SK-N-SH treated with all-trans-retinoic acid at 6 μM for 48 hours (cell line): ENCODE results near the gene IGFBP3.

Source experiments
- ATAC-seq: fragments of 200-7000 bp; cut with Tn5 transposase; 3 replicates; pipeline ENCODE4 v1.9.1; 2020; ENCODE audit warnings: mild to moderate bottlenecking, moderate library complexity
- ESRRG ChIP-seq: fragments of 250-450 bp; sonication (Bioruptor Pico); IDR thresholded peaks from 2 replicates; pipeline ENCODE4 v1.6.1; 2021; ENCODE audit warnings: mild to moderate bottlenecking
- ISL1 ChIP-seq: fragments of 250-450 bp; sonication (Bioruptor Pico); IDR thresholded peaks from 2 replicates; pipeline ENCODE4 v2.1.2; 2022; ENCODE audit warnings: mild to moderate bottlenecking, moderate library complexity
- OSR1 ChIP-seq: fragments of 250-450 bp; sonication (Bioruptor Pico); IDR thresholded peaks from 2 replicates; pipeline ENCODE4 v1.8.0; 2022; ENCODE audit warnings: moderate library complexity, mild to moderate bottlenecking, inconsistent platforms
- PATZ1 ChIP-seq: fragments of 250-450 bp; sonication (Bioruptor Pico); IDR thresholded peaks from 2 replicates; pipeline ENCODE4 v1.8.0; 2020; ENCODE audit warnings: mild to moderate bottlenecking, moderate library complexity, borderline replicate concordance
- PPARA ChIP-seq: fragments of 250-450 bp; sonication (Bioruptor Pico); IDR thresholded peaks from 2 replicates; pipeline ENCODE4 v1.5.0; 2020; ENCODE audit warnings: mild to moderate bottlenecking, borderline replicate concordance
- TCF4 ChIP-seq: fragments of 250-450 bp; sonication (Bioruptor Pico); IDR thresholded peaks from 2 replicates; pipeline ENCODE4 v1.8.0; 2021; ENCODE audit warnings: mild to moderate bottlenecking, moderate library complexity, borderline replicate concordance
- TOX ChIP-seq: fragments of 250-450 bp; sonication (Bioruptor Pico); IDR thresholded peaks from 2 replicates; pipeline ENCODE4 v1.8.0; 2021; ENCODE audit warnings: mild to moderate bottlenecking, moderate library complexity, borderline replicate concordance
- TSHZ2 ChIP-seq: fragments of 250-450 bp; sonication (Bioruptor Pico); IDR thresholded peaks from 2 replicates; pipeline ENCODE4 v1.5.0; 2020; ENCODE audit warnings: mild to moderate bottlenecking, moderate library complexity
- ZC3H10 ChIP-seq: fragments of 250-450 bp; sonication (Bioruptor Pico); IDR thresholded peaks from 2 replicates; pipeline ENCODE4 v1.5.1; 2021; ENCODE audit warnings: mild to moderate bottlenecking, moderate library complexity
- ZFP3 ChIP-seq: fragments of 250-450 bp; sonication (Bioruptor Pico); IDR thresholded peaks from 2 replicates; pipeline ENCODE4 v1.5.0; 2020; ENCODE audit warnings: mild to moderate bottlenecking, moderate library complexity
- ZFP30 ChIP-seq: fragments of 450-650 bp; formaldehyde crosslinking; IDR thresholded peaks from 2 replicates; pipeline ENCODE4 v1.5.0; 2022; ENCODE audit warnings: mild to moderate bottlenecking, moderate library complexity
- ZNF565 ChIP-seq: fragments of 450-650 bp; formaldehyde crosslinking; conservative IDR thresholded peaks from 2 replicates; pipeline ENCODE4 v1.5.0; 2020; ENCODE audit warnings: low read depth, mild to moderate bottlenecking, moderate library complexity
- ZNF70 ChIP-seq: fragments of 450-650 bp; formaldehyde crosslinking; IDR thresholded peaks from 2 replicates; pipeline ENCODE4 v1.5.0; 2020; ENCODE audit warnings: mild to moderate bottlenecking, moderate library complexity
- TF ChIP-seq, protein P1 (sequence below): fragments of 250-450 bp; sonication (Bioruptor Pico); IDR thresholded peaks from 2 replicates; pipeline ENCODE4 v1.5.1; 2021; ENCODE audit warnings: mild to moderate bottlenecking, moderate library complexity
- TF ChIP-seq, protein P2 (sequence below): fragments of 250-450 bp; sonication (Bioruptor Pico); IDR thresholded peaks from 2 replicates; pipeline ENCODE4 v1.5.1; 2020; ENCODE audit warnings: low read depth, mild to moderate bottlenecking, moderate library complexity
- TF ChIP-seq, protein P3 (sequence below): fragments of 250-450 bp; sonication (Bioruptor Pico); IDR thresholded peaks from 2 replicates; pipeline ENCODE4 v1.8.0; 2021; ENCODE audit warnings: low read depth, mild to moderate bottlenecking, moderate library complexity, borderline replicate concordance

The IGFBP3 gene

GRCh38 chr7:45885264-45885882, 35.7 kb downstream of the IGFBP3 start:
- ATAC-seq, result no peak
- no peak for TF ChIP-seq ZNF70 (CRISPR knock-in tag)
- TF ChIP-seq, protein P1, sequence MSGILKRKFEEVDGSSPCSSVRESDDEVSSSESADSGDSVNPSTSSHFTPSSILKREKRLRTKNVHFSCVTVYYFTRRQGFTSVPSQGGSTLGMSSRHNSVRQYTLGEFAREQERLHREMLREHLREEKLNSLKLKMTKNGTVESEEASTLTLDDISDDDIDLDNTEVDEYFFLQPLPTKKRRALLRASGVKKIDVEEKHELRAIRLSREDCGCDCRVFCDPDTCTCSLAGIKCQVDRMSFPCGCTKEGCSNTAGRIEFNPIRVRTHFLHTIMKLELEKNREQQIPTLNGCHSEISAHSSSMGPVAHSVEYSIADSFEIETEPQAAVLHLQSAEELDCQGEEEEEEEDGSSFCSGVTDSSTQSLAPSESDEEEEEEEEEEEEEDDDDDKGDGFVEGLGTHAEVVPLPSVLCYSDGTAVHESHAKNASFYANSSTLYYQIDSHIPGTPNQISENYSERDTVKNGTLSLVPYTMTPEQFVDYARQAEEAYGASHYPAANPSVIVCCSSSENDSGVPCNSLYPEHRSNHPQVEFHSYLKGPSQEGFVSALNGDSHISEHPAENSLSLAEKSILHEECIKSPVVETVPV, result no peak
- no peak for TF ChIP-seq TOX (CRISPR knock-in tag)
- no peak for TF ChIP-seq ZFP30 (CRISPR knock-in tag)

- no peak for ATAC-seq
- TF ChIP-seq TCF4 (CRISPR knock-in tag) (no peak), ISL1 (CRISPR knock-in tag) (no peak), PPARA (no peak), ZC3H10 (CRISPR knock-in tag) (no peak), ZNF565 (CRISPR knock-in tag) (no peak), ZFP3 (CRISPR knock-in tag) (no peak), TOX (CRISPR knock-in tag) (no peak), ZFP30 (CRISPR knock-in tag) (no peak), OSR1 (no peak)
- TF ChIP-seq, protein P2, sequence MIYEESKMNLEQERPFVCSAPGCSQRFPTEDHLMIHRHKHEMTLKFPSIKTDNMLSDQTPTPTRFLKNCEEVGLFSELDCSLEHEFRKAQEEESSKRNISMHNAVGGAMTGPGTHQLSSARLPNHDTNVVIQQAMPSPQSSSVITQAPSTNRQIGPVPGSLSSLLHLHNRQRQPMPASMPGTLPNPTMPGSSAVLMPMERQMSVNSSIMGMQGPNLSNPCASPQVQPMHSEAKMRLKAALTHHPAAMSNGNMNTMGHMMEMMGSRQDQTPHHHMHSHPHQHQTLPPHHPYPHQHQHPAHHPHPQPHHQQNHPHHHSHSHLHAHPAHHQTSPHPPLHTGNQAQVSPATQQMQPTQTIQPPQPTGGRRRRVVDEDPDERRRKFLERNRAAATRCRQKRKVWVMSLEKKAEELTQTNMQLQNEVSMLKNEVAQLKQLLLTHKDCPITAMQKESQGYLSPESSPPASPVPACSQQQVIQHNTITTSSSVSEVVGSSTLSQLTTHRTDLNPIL (CRISPR knock-in tag), result no peak
- TF ChIP-seq, protein P3, sequence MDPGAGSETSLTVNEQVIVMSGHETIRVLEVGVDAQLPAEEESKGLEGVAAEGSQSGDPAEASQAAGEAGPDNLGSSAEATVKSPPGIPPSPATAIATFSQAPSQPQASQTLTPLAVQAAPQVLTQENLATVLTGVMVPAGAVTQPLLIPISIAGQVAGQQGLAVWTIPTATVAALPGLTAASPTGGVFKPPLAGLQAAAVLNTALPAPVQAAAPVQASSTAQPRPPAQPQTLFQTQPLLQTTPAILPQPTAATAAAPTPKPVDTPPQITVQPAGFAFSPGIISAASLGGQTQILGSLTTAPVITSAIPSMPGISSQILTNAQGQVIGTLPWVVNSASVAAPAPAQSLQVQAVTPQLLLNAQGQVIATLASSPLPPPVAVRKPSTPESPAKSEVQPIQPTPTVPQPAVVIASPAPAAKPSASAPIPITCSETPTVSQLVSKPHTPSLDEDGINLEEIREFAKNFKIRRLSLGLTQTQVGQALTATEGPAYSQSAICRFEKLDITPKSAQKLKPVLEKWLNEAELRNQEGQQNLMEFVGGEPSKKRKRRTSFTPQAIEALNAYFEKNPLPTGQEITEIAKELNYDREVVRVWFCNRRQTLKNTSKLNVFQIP (CRISPR knock-in tag), result no peak
Measured at GRCh38 chr7:45884136-45884535, 36.9 kb downstream of the IGFBP3 start.

DNA sequence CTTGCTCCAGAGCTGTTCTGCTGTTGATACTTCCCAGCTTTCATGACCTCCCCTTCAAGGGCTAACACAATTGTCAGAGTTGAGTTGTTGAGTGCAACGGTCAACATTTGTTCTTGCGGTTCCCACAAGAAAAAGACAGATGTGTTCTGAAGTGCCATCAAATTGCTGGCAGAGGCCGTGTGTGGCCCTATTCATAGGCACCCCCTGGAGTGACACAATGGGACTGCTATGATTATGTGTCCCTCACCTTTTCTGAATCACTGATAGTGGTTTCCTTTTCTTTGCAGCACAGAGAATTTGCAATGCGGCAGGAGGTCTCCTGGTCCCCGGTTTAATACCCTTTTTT, 38.6 kb downstream of the IGFBP3 start:
- no peak for ATAC-seq
- TF ChIP-seq, protein P3 (CRISPR knock-in tag), result no peak
- TF ChIP-seq, protein P1, result no peak
- TF ChIP-seq TSHZ2 (CRISPR knock-in tag), result no peak
- no peak for TF ChIP-seq TOX (CRISPR knock-in tag)

GRCh38 chr7:45881759-45882464, 39.2 kb downstream of the IGFBP3 start:
- ATAC-seq, result no peak
- TF ChIP-seq TCF4 (CRISPR knock-in tag), result no peak
- no peak for TF ChIP-seq ZFP3 (CRISPR knock-in tag)
- TF ChIP-seq, protein P3 (CRISPR knock-in tag), result no peak
- no peak for TF ChIP-seq ISL1 (CRISPR knock-in tag)
- TF ChIP-seq, protein P2 (CRISPR knock-in tag), result no peak
- TF ChIP-seq PPARA, result no peak
- no peak for TF ChIP-seq PATZ1 (CRISPR knock-in tag)
- no peak for TF ChIP-seq ZNF70 (CRISPR knock-in tag)
- TF ChIP-seq ESRRG, result no peak
- TF ChIP-seq OSR1, result no peak
- no peak for TF ChIP-seq ZC3H10 (CRISPR knock-in tag)
- no peak for TF ChIP-seq ZFP30 (CRISPR knock-in tag)
